Raji (cell line): ENCODE measurements around the gene FAM229A.

Experiments
- POLR2A ChIP-seq: IDR thresholded peaks from 2 replicates; pipeline ENCODE4 v1.6.1; 2011; ENCODE audit warnings: low read depth, low read length, control low read depth; ENCODE audit not compliant: insufficient read depth

Gene FAM229A

GRCh38 chr1:32357614-32358013, 4.7 kb downstream of the FAM229A start:
- no peak for TF ChIP-seq POLR2A

GRCh38 chr1:32356478-32356877, 5.8 kb downstream of the FAM229A start:
- TF ChIP-seq POLR2A = no peak

DNA sequence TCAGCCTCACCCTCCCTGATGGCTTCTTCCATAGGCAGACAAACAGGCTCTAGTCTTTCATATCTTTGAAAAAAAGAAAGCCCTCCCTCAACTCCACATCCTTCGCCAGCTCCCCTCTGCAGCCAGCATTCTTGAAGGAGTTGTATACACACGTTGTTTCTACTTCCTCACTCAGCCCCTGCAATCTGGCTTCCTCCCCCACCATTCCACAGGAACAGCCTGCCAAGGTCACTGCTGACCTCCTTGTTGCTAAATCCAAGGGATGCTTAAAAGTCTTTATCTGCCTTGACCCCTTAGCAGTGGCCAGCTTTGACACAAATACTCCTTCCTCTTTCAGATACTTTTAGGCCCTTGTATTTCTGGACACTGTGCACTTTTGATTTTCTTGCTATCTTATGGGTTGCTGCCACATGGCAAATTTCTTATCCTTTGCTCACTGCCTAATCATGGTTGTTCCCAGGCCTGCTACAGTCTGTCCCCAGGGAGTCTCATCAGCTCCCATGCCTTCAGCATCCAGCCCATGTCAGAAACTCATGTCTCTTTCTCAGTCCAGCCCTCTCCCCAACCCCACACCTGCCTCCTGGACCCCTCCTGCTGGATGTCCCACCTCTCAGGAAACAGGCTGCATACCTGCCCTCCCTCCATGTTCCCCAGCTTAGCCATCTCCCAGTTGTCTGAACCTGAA, 8.3 kb downstream of the FAM229A start:
- no peak for TF ChIP-seq POLR2A

- TF ChIP-seq POLR2A = no peak
Observed at GRCh38 chr1:32353431-32353830, 8.9 kb downstream of the FAM229A start.

DNA sequence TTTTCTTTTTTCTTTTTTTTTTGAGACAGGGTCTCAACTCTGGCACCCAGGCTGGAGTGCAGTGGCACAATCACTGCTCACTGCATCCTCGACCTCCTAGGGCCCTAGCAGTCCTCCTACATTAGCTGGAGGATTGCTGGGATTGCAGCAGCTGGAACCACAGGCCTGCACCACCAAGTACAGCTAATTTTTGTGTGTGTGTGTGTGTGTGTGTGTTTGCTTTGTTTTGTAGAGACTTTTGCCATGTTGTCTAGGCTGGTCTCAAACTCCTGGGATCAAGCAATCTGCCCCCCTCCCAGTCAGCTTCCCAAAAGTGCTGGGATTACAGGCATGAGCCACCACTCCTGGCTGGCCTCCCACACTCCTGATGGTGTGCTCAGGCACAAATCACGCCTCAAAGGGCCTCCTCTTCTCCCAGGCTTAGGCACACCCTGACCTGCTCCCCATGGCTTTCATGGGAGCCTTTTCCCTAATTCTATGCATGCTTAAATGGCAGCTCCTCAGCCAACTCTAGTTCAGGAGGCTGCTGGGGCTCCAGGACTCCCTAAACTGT, 9.4 kb downstream of the FAM229A start:
- no peak for TF ChIP-seq POLR2A

GRCh38 chr1:32352239-32352745, 10.0 kb downstream of the FAM229A start:
- no peak for TF ChIP-seq POLR2A

GRCh38 chr1:32351399-32352238, 10.7 kb downstream of the FAM229A start:
- TF ChIP-seq POLR2A = peak; percentile 49

- peak; percentile 52; the same call in 1 of the 2 replicates for TF ChIP-seq POLR2A
Observed at GRCh38 chr1:32350785-32351398, 11.4 kb downstream of the FAM229A start.

DNA sequence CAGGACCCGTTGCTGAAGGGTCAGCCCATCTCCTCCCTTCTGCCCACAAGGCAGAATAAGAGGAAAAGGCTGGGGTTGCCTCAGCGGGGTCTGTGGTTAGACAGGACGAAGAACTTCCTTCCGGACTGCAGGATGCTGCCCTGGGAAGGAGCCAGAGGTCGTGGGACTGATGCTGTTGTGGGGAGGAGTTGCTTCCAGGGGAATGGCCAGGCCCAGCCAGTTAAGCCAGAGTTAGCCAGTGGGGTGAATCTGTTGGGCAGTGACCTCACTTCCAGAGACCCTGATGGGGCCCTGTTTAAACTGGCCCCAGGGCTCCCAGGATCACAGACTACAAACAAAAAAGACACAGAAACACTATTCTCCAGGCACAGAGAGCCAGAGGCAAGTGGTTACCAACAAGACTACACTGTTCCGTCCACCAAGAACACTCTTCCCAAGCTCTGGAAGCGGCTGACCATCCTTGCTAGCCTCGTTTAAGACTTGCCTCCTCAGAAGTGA, 13.0 kb downstream of the FAM229A start:
- no peak for TF ChIP-seq POLR2A

DNA sequence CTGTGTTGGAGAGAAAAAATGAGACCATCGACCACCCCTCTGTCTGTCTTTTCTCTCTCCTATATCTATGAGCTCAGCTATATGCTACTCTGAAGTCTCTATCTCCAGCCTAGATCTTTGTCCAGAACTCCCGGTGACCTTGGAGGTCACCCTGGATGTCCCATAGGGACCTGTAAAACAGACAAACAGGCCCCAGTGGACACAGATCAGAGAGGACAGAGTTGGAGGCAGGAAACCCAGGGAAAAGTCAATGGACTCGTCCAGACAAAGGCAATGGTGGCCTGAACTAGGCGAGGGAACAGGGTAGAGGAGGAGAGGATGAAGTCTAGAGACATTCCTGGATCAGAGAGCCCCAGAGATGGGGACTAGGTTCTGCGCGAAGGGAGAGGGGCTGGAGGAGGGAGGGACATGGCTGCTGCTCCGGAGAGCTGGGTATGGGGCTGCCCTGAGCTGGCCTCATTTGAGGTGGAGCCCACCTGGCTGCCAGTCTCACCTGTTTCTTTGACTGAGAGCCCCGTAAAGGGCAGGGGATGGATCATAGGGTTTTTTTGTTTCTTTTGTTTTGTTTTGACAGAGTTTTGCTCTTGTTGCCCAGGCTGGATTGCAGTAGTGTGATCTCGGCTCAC, 15.6 kb downstream of the FAM229A start:
- no peak for TF ChIP-seq POLR2A

DNA sequence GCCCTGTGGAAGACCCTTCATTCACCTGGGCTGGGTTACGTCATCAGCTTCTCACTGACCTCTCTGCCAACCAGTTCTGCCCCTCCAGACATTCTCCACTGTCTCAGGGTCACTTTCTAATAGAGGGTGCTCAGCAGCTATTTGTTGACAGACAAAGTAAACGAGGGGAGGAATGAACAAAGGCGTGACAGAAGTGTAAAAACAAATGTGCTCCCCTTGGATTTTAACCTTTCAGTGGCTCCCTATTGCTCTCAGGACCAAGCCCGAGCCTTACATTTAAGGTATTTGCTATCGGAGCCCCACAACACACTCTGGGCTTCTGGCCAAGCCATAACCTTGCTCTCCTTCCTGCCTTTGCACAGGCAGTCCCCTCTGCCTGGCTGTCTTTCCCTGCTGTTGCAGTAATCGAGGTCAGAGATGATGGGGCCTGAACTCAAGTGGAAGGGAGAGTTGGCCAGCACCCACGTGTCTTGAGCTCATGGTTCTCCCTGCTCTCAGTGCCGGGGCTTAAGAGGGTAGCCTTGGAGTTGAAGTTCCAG, 16.9 kb downstream of the FAM229A start:
- no peak for TF ChIP-seq POLR2A

GRCh38 chr1:32342704-32343103, 19.6 kb downstream of the FAM229A start:
- no peak for TF ChIP-seq POLR2A

- TF ChIP-seq POLR2A = no peak
Observed at GRCh38 chr1:32341971-32342370, 20.3 kb downstream of the FAM229A start.

DNA sequence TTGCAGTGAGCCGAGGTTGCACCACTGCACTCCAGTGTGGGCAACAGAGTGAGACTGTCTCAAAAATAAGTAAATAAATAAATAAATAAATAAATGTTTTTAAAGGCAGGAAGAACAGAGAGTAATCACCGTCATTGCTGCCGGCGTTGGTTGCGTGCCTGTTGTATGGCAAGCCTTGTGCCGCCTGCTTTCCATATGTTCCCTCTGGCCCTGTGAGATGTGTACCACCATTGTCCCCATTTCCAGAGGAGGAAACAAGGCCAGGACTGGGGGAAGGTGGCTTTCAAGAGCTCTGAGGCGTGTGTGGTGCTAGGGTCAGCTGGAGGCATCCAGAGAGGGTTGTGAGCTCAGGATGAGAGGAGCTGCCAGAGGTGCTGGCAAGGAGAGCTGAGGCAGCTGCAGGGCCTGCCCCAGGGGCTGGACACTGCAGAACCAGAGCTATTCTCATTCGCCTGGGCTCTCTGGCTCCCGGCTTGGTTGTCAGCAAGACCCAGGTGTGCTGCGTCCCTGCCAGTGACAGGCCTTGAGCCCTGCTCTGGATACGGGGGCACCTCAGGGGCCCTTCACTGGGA, 21.0 kb downstream of the FAM229A start:
- TF ChIP-seq POLR2A = no peak

- TF ChIP-seq POLR2A = 0 out of 2 replicates have a peak, but pooled peaks have one; percentile 19
Observed at GRCh38 chr1:32339363-32339978, 22.8 kb downstream of the FAM229A start.
